ENCODE results near the gene CCR7. TPM values are rescaled to one million over a fixed set of nuclear protein-coding genes. Genes with fewer than 3 reads are reported as not detected.
"Not testable (repeated sequence)": the region's sequence is repeated elsewhere in the genome, so short reads cannot be mapped to it uniquely, and the experiment has no call there.

CCR7 gene
- total RNA-seq, 1 donor from 2014 or later, result 0.51 TPM

DNA sequence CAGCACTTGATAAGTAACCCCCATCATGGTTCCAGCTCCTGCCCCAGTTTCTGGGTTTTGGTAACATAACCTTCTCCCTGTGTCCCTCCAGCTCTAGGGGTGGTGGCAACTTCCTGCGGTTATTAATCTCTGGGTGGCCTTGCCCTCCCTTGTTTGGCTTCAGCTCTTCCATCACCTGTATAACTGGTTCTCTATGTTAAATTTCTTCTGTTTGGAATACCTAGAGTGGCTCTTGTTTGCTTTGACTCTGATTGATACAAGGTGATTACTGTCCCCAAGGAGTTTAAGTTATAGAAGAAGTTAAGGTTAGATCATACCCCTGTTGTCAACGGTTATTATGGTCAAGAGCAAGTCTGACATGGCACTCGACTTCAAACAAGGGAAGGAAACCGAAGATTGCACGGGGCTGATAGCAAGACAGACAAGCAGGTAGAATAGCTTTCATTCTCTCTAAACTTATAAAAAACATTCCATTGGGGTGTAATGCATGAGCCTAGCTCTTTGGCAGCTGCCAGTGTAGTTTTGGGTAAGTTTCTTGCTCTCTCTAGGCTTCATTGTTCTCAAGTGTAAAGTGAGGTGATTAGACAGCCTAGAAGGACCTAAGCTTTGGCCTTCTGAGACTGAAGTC is 11.0 kb upstream of the CCR7 start:
- TF ChIP-seq, protein P1, sequence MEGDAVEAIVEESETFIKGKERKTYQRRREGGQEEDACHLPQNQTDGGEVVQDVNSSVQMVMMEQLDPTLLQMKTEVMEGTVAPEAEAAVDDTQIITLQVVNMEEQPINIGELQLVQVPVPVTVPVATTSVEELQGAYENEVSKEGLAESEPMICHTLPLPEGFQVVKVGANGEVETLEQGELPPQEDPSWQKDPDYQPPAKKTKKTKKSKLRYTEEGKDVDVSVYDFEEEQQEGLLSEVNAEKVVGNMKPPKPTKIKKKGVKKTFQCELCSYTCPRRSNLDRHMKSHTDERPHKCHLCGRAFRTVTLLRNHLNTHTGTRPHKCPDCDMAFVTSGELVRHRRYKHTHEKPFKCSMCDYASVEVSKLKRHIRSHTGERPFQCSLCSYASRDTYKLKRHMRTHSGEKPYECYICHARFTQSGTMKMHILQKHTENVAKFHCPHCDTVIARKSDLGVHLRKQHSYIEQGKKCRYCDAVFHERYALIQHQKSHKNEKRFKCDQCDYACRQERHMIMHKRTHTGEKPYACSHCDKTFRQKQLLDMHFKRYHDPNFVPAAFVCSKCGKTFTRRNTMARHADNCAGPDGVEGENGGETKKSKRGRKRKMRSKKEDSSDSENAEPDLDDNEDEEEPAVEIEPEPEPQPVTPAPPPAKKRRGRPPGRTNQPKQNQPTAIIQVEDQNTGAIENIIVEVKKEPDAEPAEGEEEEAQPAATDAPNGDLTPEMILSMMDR (IDR thresholded peaks at IDR 0.05; ENCODE audit: unreplicated experiment), result no peak
- Mint-ChIP-seq H3K4me3 (ENCODE audit: unreplicated experiment) (no peak overlapping the region), H3K36me3 (ENCODE audit: low read depth, unreplicated experiment) (no peaks in the 10 kb centered on the region), H3K27me3 (ENCODE audit: unreplicated experiment) (peaks cover 4% of the 10 kb centered on the region), H3K27ac (ENCODE audit: unreplicated experiment) (no peak overlapping the region), H3K9me3 (ENCODE audit: unreplicated experiment) (no peaks in the 10 kb centered on the region), H3K4me1 (ENCODE audit: unreplicated experiment) (peaks cover 2% of the 10 kb centered on the region)
- DNase-seq (ENCODE audit: low spot score), result no peak

DNA sequence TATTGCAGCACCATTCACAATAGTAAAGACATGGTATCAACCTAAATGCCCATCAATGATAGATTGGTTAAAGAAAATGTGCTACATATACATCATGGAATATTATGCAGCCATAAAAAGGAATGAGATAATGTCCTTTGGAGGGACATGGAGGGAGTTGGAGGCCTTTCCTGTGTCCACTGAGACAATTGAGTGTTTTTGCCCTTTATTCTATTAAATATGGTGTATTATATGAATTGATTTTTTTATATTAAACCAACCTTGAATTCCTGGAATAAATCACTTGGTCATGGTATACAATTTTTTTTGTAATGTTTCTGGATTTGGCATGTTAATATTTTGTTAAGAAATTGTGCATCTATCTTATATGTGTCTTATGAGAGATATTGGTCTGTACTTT is 9.0 kb upstream of the CCR7 start:
- Mint-ChIP-seq H3K9me3 (ENCODE audit: unreplicated experiment) (no peaks in the 10 kb centered on the region), H3K4me3 (ENCODE audit: unreplicated experiment) (no peak overlapping the region), H3K27me3 (ENCODE audit: unreplicated experiment) (peaks cover 3% of the 10 kb centered on the region), H3K27ac (ENCODE audit: unreplicated experiment) (no peak overlapping the region), H3K4me1 (ENCODE audit: unreplicated experiment) (no peaks in the 10 kb centered on the region), H3K36me3 (ENCODE audit: low read depth, unreplicated experiment) (no peaks in the 10 kb centered on the region)
- DNase-seq (ENCODE audit: low spot score), result no peak
- TF ChIP-seq, protein P1 (IDR thresholded peaks at IDR 0.05; ENCODE audit: unreplicated experiment), result no peak

DNA sequence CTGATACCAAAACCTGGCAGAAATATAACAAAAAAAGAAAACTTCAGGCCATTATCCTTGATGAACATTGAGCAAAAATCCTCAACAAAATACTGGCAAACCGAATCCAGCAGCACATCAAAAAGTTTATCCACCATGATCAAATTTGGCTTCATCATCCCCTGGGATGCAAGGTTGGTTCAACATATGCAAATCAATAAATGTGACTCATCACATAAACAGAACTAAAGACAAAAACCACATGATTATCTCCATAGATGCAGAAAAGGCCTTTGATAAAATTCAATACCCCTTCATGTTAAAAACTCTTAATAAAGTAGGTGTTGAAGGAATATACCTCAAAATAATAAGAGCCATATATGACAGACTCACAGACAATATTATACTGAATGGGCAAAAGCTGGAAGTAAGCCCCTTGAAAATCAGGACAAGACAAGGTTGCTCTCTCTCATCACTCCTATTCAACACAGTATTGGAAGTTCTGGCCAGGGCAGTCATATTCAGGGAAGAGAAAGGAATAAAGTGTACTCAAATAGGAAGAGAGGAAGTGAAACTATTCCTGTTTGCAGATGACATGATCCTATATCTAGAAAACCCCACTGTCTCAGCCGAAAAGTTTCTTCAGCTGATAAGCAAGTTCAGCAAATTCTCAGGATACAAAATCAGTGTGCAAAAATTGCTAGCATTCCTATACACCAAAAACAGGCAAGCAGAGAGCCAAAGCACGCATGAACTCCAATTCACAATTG is 7.1 kb upstream of the CCR7 start:
- H3K9me3 Mint-ChIP-seq (ENCODE audit: unreplicated experiment); H3K27ac Mint-ChIP-seq (ENCODE audit: unreplicated experiment); H3K4me1 Mint-ChIP-seq (ENCODE audit: unreplicated experiment); H3K36me3 Mint-ChIP-seq (ENCODE audit: low read depth, unreplicated experiment); H3K4me3 Mint-ChIP-seq (ENCODE audit: unreplicated experiment); H3K27me3 Mint-ChIP-seq (ENCODE audit: unreplicated experiment); DNase-seq (ENCODE audit: low spot score): not testable (repeated sequence)

DNA sequence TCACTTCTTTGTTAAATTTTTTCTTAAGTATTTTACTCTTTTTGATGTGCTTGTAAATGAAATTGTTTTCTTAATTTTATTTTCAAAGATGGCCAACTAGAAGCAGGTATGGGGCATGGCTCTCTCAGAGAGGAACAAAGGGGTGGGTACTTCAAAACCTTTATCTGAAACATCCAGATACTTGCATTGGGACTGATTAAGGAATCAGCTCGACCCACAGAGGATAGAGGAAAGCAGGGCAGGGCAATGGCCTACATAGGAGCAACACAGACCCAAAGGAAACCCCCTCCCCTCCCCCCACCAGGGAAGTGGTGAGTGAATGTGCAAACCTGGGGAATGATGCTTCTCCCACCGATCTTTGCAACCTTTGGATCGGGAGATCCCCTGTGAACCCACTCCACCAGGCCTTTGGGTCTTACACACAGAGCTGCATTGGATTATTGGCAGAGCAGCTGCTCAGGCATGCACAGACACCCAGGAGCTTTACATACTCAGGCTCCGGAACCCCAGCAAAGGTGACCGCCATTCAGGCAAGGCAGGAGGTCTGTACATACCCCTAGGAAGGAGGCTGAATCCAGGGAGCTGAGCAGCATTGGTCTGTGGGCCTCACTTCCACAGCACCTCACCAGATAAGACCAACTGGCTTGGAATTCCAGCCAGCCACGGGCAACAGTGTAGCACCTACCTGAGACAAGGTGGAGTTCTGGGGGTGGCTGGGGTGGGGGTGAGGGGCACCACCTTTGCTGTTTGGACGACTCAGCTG is 3.0 kb upstream of the CCR7 start:
- no peak for DNase-seq (ENCODE audit: low spot score)
- H3K36me3 Mint-ChIP-seq (ENCODE audit: low read depth, unreplicated experiment), result peaks cover 3% of the 10 kb centered on the region
- no peaks in the 10 kb centered on the region for H3K27me3 Mint-ChIP-seq (ENCODE audit: unreplicated experiment)
- peaks cover under 1% of the 10 kb centered on the region for H3K4me1 Mint-ChIP-seq (ENCODE audit: unreplicated experiment)
- H3K4me3 Mint-ChIP-seq (ENCODE audit: unreplicated experiment), result no peak overlapping the region
- H3K9me3 Mint-ChIP-seq (ENCODE audit: unreplicated experiment), result no peaks in the 10 kb centered on the region
- TF ChIP-seq, protein P1 (IDR thresholded peaks at IDR 0.05; ENCODE audit: unreplicated experiment), result no peak
- H3K27ac Mint-ChIP-seq (ENCODE audit: unreplicated experiment), result no peak overlapping the region

DNA sequence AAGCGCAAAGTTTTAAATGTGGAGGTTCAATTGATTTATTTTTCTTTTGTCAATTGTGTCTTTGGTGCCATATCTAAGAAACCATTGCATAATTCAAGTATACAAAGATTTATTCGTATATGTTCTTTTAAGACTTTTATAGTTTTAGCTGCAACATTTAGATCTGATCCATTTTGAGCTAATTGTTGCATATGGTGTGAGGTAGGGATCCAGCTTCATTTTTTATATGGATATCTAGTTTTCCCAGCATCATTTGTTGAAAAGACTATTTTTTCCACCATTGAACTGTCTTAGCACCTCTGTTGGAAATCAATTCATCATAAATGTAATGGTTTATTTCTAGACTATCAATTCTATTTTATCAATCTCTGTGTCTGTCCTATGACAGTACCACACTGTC is 2.1 kb upstream of the CCR7 start:
- peaks cover 5% of the 10 kb centered on the region for H3K4me1 Mint-ChIP-seq (ENCODE audit: unreplicated experiment)
- TF ChIP-seq, protein P1 (IDR thresholded peaks at IDR 0.05; ENCODE audit: unreplicated experiment), result no peak
- H3K27me3 Mint-ChIP-seq (ENCODE audit: unreplicated experiment), result no peaks in the 10 kb centered on the region
- no peak for DNase-seq (ENCODE audit: low spot score)
- H3K9me3 Mint-ChIP-seq (ENCODE audit: unreplicated experiment), result no peaks in the 10 kb centered on the region
- peaks cover 8% of the 10 kb centered on the region for H3K36me3 Mint-ChIP-seq (ENCODE audit: low read depth, unreplicated experiment)
- no peak overlapping the region for H3K27ac Mint-ChIP-seq (ENCODE audit: unreplicated experiment)
- no peak overlapping the region for H3K4me3 Mint-ChIP-seq (ENCODE audit: unreplicated experiment)
